HL-60/S4 (cell line): Measurements from ENCODE around the gene LINGO4.

Experiments
- in situ Hi-C: fragments of 300-500 bp; cut with MboI; formaldehyde crosslinking; loops from 2 replicates; pipeline ENCODE4 v1.14.3; 2022; ENCODE audit warnings: low sequenced_read_pairs

Gene LINGO4, protein sequence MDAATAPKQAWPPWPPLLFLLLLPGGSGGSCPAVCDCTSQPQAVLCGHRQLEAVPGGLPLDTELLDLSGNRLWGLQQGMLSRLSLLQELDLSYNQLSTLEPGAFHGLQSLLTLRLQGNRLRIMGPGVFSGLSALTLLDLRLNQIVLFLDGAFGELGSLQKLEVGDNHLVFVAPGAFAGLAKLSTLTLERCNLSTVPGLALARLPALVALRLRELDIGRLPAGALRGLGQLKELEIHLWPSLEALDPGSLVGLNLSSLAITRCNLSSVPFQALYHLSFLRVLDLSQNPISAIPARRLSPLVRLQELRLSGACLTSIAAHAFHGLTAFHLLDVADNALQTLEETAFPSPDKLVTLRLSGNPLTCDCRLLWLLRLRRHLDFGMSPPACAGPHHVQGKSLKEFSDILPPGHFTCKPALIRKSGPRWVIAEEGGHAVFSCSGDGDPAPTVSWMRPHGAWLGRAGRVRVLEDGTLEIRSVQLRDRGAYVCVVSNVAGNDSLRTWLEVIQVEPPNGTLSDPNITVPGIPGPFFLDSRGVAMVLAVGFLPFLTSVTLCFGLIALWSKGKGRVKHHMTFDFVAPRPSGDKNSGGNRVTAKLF

GRCh38 chr1:151805066-151805820, at the start of gene LINGO4:
TSS of gene LINGO4 (minus strand) at chr1:151805419. CDS start at chr1:151802704, 2,715 bp downstream.
- in situ Hi-C loops: no loop called here

- in situ Hi-C loops: no loop called here
These were observed 49.4 kb upstream of the LINGO4 start for GRCh38 chr1:151854658-151855057.

DNA sequence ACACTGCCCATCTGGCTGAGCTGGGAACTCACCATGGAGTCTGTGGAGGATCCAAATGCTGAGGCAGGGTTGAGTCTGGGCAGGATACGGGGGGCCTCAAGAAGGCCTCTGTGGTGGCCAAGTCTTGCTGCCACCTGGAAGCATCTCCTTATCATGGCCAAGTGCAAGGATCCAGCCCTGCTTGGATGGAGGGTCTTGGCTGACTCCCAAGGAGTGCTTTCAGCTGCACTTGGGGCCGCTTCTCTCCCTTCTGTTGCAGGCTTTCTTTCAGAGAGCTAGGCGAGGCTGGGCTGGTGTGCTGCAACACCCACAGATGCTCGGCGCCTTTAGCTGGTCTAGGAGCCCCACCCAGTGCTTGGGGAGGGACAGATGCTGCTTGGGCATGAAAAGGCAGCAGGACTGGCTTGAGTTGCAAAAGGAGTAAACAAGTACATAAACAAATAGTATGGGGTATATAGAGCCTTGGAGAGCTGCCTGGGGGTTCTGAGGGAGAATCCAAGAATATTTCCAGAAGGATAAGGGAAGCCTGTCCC, 48.3 kb upstream of the LINGO4 start, which contains the start of gene THEM5:
Gene THEM5, minus strand, starts transcription at position 302 of the 533 bp plus-strand sequence. Its CDS starts 147 bp downstream, at position 155.
- in situ Hi-C loops: no loop called here

DNA sequence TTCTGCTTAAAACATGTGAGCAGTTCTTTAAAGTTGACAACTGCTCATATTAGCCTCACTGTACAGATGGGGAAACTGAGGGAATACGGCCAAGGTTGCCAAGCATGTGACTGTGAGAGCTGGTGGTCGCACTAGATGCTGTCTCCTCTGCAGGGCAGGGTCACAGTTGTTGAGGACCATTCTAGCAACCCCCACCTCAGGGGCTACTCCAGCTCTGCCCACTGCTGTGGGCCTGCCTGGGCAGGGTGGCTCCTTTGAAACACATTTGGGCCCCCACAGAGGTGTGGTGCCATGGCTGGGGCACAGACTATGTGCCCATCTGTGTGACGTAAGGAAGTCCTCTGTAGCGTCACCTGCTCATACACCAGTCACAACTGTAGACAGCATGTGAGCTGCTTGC, 47.5 kb upstream of the LINGO4 start:
- in situ Hi-C loops: no loop called here

- in situ Hi-C loops: no loop called here
These were observed 46.7 kb upstream of the LINGO4 start for GRCh38 chr1:151851886-151852285.

DNA sequence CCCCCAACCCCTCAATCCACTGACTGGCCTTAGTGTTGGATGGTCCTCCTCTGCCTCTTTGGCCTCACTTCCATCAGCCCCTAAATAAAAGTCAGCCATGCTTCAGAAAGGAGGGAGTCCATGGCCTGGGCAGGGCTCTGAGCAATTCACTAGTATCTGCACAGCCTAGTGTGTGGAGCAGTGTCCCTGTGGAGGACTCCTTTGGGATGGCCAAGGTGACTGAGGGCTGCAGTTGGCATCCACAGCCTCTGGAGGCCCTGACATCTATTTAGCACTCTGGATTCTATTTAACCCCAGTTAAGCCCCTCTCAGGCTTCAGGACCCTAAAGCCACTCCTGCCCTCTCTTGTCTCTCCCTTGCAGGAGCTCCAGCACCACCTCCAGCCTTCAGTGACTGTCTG, 44.7 kb upstream of the LINGO4 start:
- in situ Hi-C loops: no loop called here

DNA sequence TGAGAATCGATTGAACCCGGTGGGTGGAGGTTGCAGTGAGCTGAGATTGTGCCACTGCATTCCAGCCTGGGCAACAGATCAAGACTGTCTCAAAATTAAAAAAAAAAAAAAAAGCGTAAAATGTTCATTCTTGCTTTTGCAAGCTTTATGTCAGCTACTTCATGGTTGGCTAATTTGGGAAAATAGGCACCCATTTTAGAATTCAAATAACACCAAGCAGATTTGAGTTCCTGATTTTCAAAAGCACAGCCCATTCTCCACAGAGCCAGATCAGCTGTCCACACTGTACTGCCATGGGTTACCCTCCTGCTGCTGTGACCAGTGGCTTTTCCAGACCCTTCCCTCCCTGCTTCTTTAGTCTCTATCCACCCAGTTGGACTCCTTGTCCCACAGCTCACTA, 43.9 kb upstream of the LINGO4 start:
- in situ Hi-C loops: no loop called here

GRCh38 chr1:151847867-151848596, 42.8 kb upstream of the LINGO4 start:
- in situ Hi-C loops: no loop called here

DNA sequence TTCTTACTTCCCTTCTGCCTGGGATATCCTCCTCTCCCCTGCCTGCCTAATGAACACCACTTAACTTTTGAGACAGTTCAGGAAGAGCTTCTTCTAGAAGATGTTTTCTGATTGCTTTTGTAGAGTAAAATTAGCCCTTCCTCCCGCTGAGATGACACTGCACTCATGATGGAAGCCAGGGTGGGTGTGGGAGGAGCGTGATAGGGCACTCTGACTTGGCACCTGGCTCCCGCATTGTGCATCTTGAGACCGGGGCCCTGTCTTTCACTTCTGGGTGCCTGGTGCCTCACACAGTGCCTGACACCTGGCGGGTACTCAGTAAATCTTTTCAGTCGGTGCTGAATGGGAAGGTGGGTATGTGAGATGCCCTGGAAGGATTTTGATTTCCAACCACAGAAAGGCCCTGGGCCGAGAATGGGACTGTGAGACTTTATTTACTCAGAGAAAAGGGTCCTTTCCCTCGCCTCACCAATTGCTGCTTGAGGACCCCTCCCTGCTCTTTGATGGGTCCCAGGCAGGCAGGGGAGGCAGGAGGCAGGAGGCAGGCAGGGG, 41.5 kb upstream of the LINGO4 start:
- in situ Hi-C loops: no loop called here

DNA sequence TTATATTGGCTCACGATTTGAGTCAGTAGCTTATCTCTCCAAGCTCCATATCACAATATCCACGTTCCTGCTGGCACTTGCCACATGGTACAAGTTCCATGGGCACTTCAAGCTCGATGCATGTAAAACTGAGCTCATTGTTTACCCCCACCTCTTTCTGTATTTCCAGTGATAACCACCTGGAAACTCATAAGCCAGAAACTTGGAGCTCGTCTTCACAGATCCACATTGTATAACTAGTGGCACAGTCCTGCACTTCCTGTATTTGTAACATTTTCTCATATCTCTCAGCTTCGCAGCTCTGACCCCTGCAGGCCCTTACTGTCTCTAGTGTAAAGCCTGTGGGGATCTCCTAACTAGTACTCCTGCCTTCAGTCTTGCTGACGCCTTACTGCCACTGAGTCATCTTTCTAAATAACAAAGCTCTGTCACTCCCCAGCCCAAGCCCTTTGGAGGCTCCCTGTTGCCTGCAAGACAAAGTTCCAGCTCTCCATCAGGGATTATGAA, 40.9 kb upstream of the LINGO4 start:
- in situ Hi-C loops: no loop called here

- in situ Hi-C loops: no loop called here
These were observed 38.2 kb upstream of the LINGO4 start for GRCh38 chr1:151843398-151843797.

- in situ Hi-C loops: no loop called here
These were observed 35.9 kb upstream of the LINGO4 start for GRCh38 chr1:151841141-151841540.

DNA sequence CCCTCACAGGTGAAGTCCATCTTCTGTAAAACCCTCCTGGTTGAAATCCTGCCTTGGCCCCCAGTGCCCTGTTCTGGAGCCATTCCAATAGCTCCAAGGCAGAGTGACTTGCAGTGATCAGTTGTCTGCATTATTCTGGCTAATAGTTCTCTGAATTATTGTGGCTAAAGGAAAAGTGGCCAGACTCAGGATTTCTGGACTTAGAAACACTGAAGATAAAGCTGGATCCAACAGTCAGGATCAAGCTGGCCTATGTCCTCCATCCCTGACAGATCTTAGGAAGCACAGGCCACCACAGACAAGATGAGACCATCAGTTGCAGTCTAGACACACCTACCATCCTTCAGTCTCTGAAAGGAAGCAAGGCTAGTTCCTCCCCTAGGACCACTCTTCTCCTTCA, 35.2 kb upstream of the LINGO4 start:
- in situ Hi-C loops: no loop called here

- in situ Hi-C loops: no loop called here
These were observed 34.5 kb upstream of the LINGO4 start, which contains the start of gene C2CD4D for GRCh38 chr1:151839457-151840403. TSS of gene C2CD4D (minus strand) at chr1:151839820. CDS start at chr1:151838989, 831 bp downstream.

DNA sequence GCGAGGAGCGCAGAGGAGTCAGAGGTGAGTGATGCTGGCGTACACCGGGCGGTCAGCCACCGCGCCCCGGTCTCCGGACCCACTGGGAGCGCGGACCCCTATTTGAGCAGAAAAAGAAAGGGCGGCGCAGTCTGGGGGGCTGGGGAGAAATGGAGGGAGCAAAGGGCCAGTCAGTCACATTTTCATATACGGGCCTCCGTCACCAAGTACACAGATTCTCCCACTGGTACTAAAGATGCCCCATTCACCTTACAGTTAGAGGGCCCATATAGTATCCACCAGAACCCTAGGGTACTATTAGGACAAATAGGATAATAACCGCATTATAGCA, 33.8 kb upstream of the LINGO4 start:
- in situ Hi-C loops: no loop called here

GRCh38 chr1:151838222-151839081, 33.2 kb upstream of the LINGO4 start:
- in situ Hi-C loops: no loop called here

- in situ Hi-C loops: no loop called here
These were observed 32.6 kb upstream of the LINGO4 start for GRCh38 chr1:151837884-151838221.

- in situ Hi-C loops: no loop called here
These were observed 32.0 kb upstream of the LINGO4 start for GRCh38 chr1:151837197-151837596.
